GM12878 (cell line): ENCODE data around the gene VIT. TPM values are rescaled to one million over a fixed set of nuclear protein-coding genes. Genes with fewer than 3 reads are reported as not detected.
A peak's percentile ranks its signal among the peaks of the same experiment; 100 is the strongest.

Experiments used
- ATAC-seq: fragments of 200-7000 bp; cut with Tn5 transposase; 3 replicates; pipeline ENCODE4 v1.9.1; 2020; ENCODE audit warnings: mild to moderate bottlenecking, moderate library complexity
- BruUV-seq: library from RNA; stranded (reverse); fragments of 400-500 nt; replicated peaks from 2 replicates; lab custom pipeline; 2021; lab: Mats Ljungman, UMichigan
- CTCF ChIA-PET: fragments of 300-600 bp; sonication (Branson Sonifier 250); formaldehyde crosslinking; extraction: SDS; loops from one replicate; lab custom pipeline; 2021; ENCODE audit warnings: inconsistent platforms; lab: Yijun Ruan, JAX
- POLR2A ChIA-PET: fragments of 350-600 bp; formaldehyde crosslinking; extraction: SDS; loops from one replicate; lab custom pipeline; 2021; ENCODE audit warnings: inconsistent platforms; lab: Charles Lee
- RAD21 ChIA-PET: fragments of 300-600 bp; sonication (Branson Sonifier 250); formaldehyde crosslinking; loops from one replicate; lab custom pipeline; 2023; ENCODE audit warnings: antibody characterized with exemption; ENCODE audit not compliant: unreplicated experiment; lab: Charles Lee
- SMC1A ChIA-PET: fragments of 300-600 bp; sonication (Branson Sonifier 250); formaldehyde crosslinking; loops from one replicate; lab custom pipeline; 2023; ENCODE audit not compliant: unreplicated experiment, uncharacterized antibody; lab: Charles Lee
- DNase-seq: peaks from one replicate; pipeline ENCODE4 v3.0.0-alpha.2; 2011; ENCODE audit warnings: low read depth, low spot score
- FAIRE-seq: peaks from 3 replicates; lab custom pipeline; 2011; peaks lifted over from hg19 to GRCh38; lab: Jason Lieb, UNC
- H2AFZ ChIP-seq: 2 replicates; pipeline ENCODE4 v1.6.0; 2011; ENCODE audit warnings: low read depth, low read length, control low read depth; ENCODE audit not compliant: control insufficient read depth
- H3K27ac ChIP-seq: 2 replicates; pipeline ENCODE4 v1.5.1; 2011; ENCODE audit warnings: control low read depth; ENCODE audit not compliant: control insufficient read depth, insufficient read depth
- H3K27me3 ChIP-seq, 2 experiments: replicated peaks in 1 of 2; 2 replicates each; pipeline versions ENCODE4 v1.6.0 to v1.6.1; 2011; ENCODE audit warnings: low read length in 1 of 2; ENCODE audit not compliant: control insufficient read depth in 2 of 2, insufficient read depth in 2 of 2
- H3K36me3 ChIP-seq, 2 experiments: 2 replicates each; pipeline ENCODE4 v1.5.1; 2011; ENCODE audit warnings: low read length in 1 of 2; ENCODE audit not compliant: control insufficient read depth in 2 of 2, insufficient read depth in 2 of 2
- H3K4me1 ChIP-seq: 2 replicates; pipeline ENCODE4 v1.6.1; 2011; ENCODE audit warnings: mild to moderate bottlenecking, low read length, moderate library complexity, mixed read lengths; ENCODE audit not compliant: control insufficient read depth, insufficient read depth
- H3K4me2 ChIP-seq: 2 replicates; pipeline ENCODE4 v1.6.0; 2011; ENCODE audit warnings: control low read depth; ENCODE audit not compliant: control insufficient read depth, insufficient read depth
- H3K4me3 ChIP-seq: fragments of 200-600 bp; sonication (generic); 2 replicates; pipeline ENCODE4 v1.5.1; 2016
- H3K79me2 ChIP-seq: 2 replicates; pipeline ENCODE4 v1.6.0; 2011; ENCODE audit warnings: low read length; ENCODE audit not compliant: control insufficient read depth, insufficient read depth
- H3K9ac ChIP-seq: 2 replicates; pipeline ENCODE4 v1.8.0; 2011; ENCODE audit warnings: low read length, control low read depth, mixed read lengths; ENCODE audit not compliant: control insufficient read depth, insufficient read depth
- H3K9me3 ChIP-seq: replicated peaks from 3 replicates; pipeline ENCODE4 v1.5.1; 2011; ENCODE audit warnings: mild to moderate bottlenecking, low read length; ENCODE audit not compliant: control insufficient read depth, insufficient read depth
- H4K20me1 ChIP-seq: 2 replicates; pipeline ENCODE4 v1.6.0; 2011; ENCODE audit not compliant: control insufficient read depth, insufficient read depth
- CBFB ChIP-seq: IDR thresholded peaks from 2 replicates; pipeline ENCODE4 v1.6.1; 2016; ENCODE audit warnings: antibody characterized with exemption, low read depth
- CTCF ChIP-seq, 3 experiments: IDR thresholded peaks in 2 of 3; conservative IDR thresholded peaks in 1 of 3; 2 replicates each; pipeline ENCODE4 v1.5.1; 2011; ENCODE audit warnings: low read depth in 3 of 3, low read length in 3 of 3, mild to moderate bottlenecking in 3 of 3, control low read depth in 2 of 3, moderate library complexity in 2 of 3, inconsistent platforms in 1 of 3, mixed read lengths in 1 of 3; ENCODE audit not compliant: control insufficient read depth in 2 of 3, insufficient read depth in 1 of 3; ENCODE audit errors: extremely low read depth in 1 of 3
- GATAD2B ChIP-seq: fragments of 450-650 bp; conservative IDR thresholded peaks from 2 replicates; pipeline ENCODE4 v1.6.1; 2017; ENCODE audit warnings: low read depth, mild to moderate bottlenecking, moderate library complexity
- MLLT1 ChIP-seq: fragments of 450-650 bp; IDR thresholded peaks from 2 replicates; pipeline ENCODE4 v1.6.1; 2016; ENCODE audit warnings: mild to moderate bottlenecking
- NFYB ChIP-seq: IDR thresholded peaks from 2 replicates; pipeline ENCODE4 v1.6.1; 2011; ENCODE audit warnings: low read depth, mild to moderate bottlenecking, low read length, improper control_type of control experiment, moderate library complexity; ENCODE audit not compliant: insufficient read depth
- PBX3 ChIP-seq: IDR thresholded peaks from 2 replicates; pipeline ENCODE4 v1.6.1; 2011; ENCODE audit warnings: mild to moderate bottlenecking, low read depth, low read length, moderate library complexity; ENCODE audit not compliant: insufficient replicate concordance
- RAD21 ChIP-seq: IDR thresholded peaks from 2 replicates; pipeline ENCODE4 v1.6.1; 2011; ENCODE audit warnings: mild to moderate bottlenecking, low read depth, low read length, moderate library complexity; ENCODE audit not compliant: insufficient read depth
- TARDBP ChIP-seq: IDR thresholded peaks from 2 replicates; pipeline ENCODE4 v1.6.1; 2016; ENCODE audit warnings: borderline replicate concordance
- WGBS: methylation state at CpG from one replicate; pipeline ENCODE4 v1.1.6; 2016; ENCODE audit warnings: low lambda C conversion rate; ENCODE audit not compliant: insufficient replicate concordance, insufficient coverage; ENCODE audit errors: missing lambda C conversion rate; 5-methylcytosine and 5-hydroxymethylcytosine counted together
- in situ Hi-C: fragments of 300-500 bp; cut with MboI; formaldehyde crosslinking; loops from 9 replicates; pipeline ENCODE4 v1.14.3; 2018; ENCODE audit warnings: mixed read lengths
- intact Hi-C: fragments of 100-400 bp; cut with micrococcal nuclease; formaldehyde crosslinking; loops from one replicate; pipeline ENCODE4 v1.14.2; 2022; ENCODE audit not compliant: unreplicated experiment
- polyA plus RNA-seq, 11 experiments: library from polyadenylated mRNA; depleted of rRNA in 4 of 11; unstranded in 6 of 11; stranded (reverse) in 5 of 11; fragments of >200 nt; fragmentation: Nextera tagmentation in 4 of 11; fragmentation: Illumina TruSeq in 1 of 11; extraction: Ambion mirVana in 4 of 11; extraction: Trizol in 1 of 11; gene quantifications; 1 replicate in 1 of 11; 2 replicates in 10 of 11; pipeline versions ENCODE4 v1.2.1 to v1.2.3, GENCODE V29; 2011 to 2016; ENCODE audit warnings: inconsistent platforms in 2 of 11, missing spikeins in 2 of 11, low read depth in 1 of 11
- total RNA-seq, 4 experiments: library from RNA; depleted of rRNA in 3 of 4; stranded (reverse); fragments of >200 nt in 3 of 4; fragmentation: Illumina TruSeq in 1 of 4; extraction: Trizol in 1 of 4; gene quantifications; 2 replicates each; pipeline versions ENCODE4 v1.2.1 to v1.2.3, GENCODE V29; 2013 to 2021

The VIT gene
- total and polyA plus RNA-seq, 10 of the 15 experiments (the other 5 are each of a cell fraction or from before 2014, with no cell fraction given): 0.05 to 0.14 TPM; not detected in 8

GRCh38 chr2:36671731-36672130, 24.8 kb upstream of the VIT start:
- H3K4me1 ChIP-seq: no peaks in the 10 kb centered on the region
- H3K4me3 ChIP-seq: no peak overlapping the region
- POLR2A ChIA-PET: no interaction called here
- ATAC-seq (no peak), DNase-seq (no peak), FAIRE-seq (no peak)
- no peak for TF ChIP-seq PBX3
- H3K79me2 ChIP-seq: no peaks in the 10 kb centered on the region
- no peak overlapping the region for H3K27ac ChIP-seq
- BruUV-seq: no TSS peak
- intact Hi-C loops (no loop called here), in situ Hi-C loops (no loop called here)
- H3K9ac ChIP-seq: no peak overlapping the region
- no peak overlapping the region for H2AFZ ChIP-seq
- no peaks in the 10 kb centered on the region for H3K9me3 ChIP-seq
- no peaks in the 10 kb centered on the region for H4K20me1 ChIP-seq
- RAD21 ChIA-PET: no interaction called here
- SMC1A ChIA-PET: no interaction called here
- H3K27me3 ChIP-seq: no peaks in the 10 kb centered on the region
- no peaks in the 10 kb centered on the region for H3K36me3 ChIP-seq
- 74% methylated on average over 2 of the region's 2 CpGs for WGBS
- no peak overlapping the region for H3K4me2 ChIP-seq
- CTCF ChIA-PET: no interaction called here

GRCh38 chr2:36672199-36672598, 24.3 kb upstream of the VIT start:
- Histone ChIP-seq H3K4me1 (no peaks in the 10 kb centered on the region), H3K9ac (no peak overlapping the region), H3K4me3 (no peak overlapping the region), H3K27me3 (no peaks in the 10 kb centered on the region), H3K4me2 (no peak overlapping the region), H3K9me3 (no peaks in the 10 kb centered on the region), H3K36me3 (no peaks in the 10 kb centered on the region), H4K20me1 (no peaks in the 10 kb centered on the region), H2AFZ (no peak overlapping the region), H3K27ac (no peak overlapping the region), H3K79me2 (no peaks in the 10 kb centered on the region)
- in situ Hi-C loops: no loop called here
- SMC1A ChIA-PET: interaction anchor here (1.2 kb wide), 1 partner anchor 12 kb away, joined by 4 read pairs; no protein-coding TSS in a partner anchor
- no peak for DNase-seq
- ATAC-seq: 0 out of 3 replicates have a peak, but pooled peaks have one; percentile 44
- CTCF ChIA-PET: interaction anchor here (0.9 kb wide), 1 partner anchor 8 kb away, joined by 3 read pairs; no protein-coding TSS in a partner anchor
- no peak for FAIRE-seq
- WGBS: 0% methylated on average over 1 of the region's 1 CpG
- intact Hi-C loops: no loop called here
- POLR2A ChIA-PET: no interaction called here
- BruUV-seq: no TSS peak
- peak in 2 of 3 experiments; percentile 20 to 25; a peak in 3 of 6 replicates for TF ChIP-seq CTCF (IDR thresholded peaks at IDR 0.05 in 2 of 3, conservative IDR thresholded peaks at IDR 0.05 in 1 of 3; ENCODE audit: control insufficient read depth in 2 of 3, extremely low read depth in 1 of 3, insufficient read depth in 1 of 3, low read depth in 3 of 3, low read length in 3 of 3)
- TF ChIP-seq GATAD2B: no peak
- peak; percentile 44 for TF ChIP-seq RAD21
- TF ChIP-seq MLLT1: no peak
- no peak for TF ChIP-seq NFYB
- no peak for TF ChIP-seq CBFB
- no peak for TF ChIP-seq TARDBP
- RAD21 ChIA-PET: no interaction called here
